HepG2 (cell line): ENCODE results near the gene GPR162. TPM values are rescaled to one million over a fixed set of nuclear protein-coding genes. Genes with fewer than 3 reads are reported as not detected.

Source experiments
- DNMT1 ChIP-seq: sonication (generic); formaldehyde crosslinking; IDR thresholded peaks from 2 replicates; pipeline ENCODE4 v1.5.1; 2020; ENCODE audit warnings: mild to moderate bottlenecking, missing genetic modification reagents
- ETS1 ChIP-seq: sonication (generic); formaldehyde crosslinking; IDR thresholded peaks from 2 replicates; pipeline ENCODE4 v1.4.0; 2020; ENCODE audit warnings: missing genetic modification reagents
- FOXC1 ChIP-seq: sonication (generic); formaldehyde crosslinking; IDR thresholded peaks from 2 replicates; pipeline ENCODE4 v1.8.0; 2022; ENCODE audit warnings: mild to moderate bottlenecking, missing genetic modification reagents, borderline replicate concordance
- GFI1 ChIP-seq: sonication (generic); formaldehyde crosslinking; IDR thresholded peaks from 2 replicates; pipeline ENCODE4 v1.5.0; 2020; ENCODE audit warnings: missing genetic modification reagents, mild to moderate bottlenecking, borderline replicate concordance
- KAT7 ChIP-seq: IDR thresholded peaks from 2 replicates; pipeline ENCODE4 v1.6.1; 2018; ENCODE audit warnings: borderline replicate concordance, missing compliant biosample characterization
- KLF9 ChIP-seq: IDR thresholded peaks from 2 replicates; pipeline ENCODE4 v1.6.1; 2016; ENCODE audit warnings: low read depth
- MBNL3 ChIP-seq: fragments of 250-450 bp; sonication (Bioruptor Pico); conservative IDR thresholded peaks from 2 replicates; pipeline ENCODE4 v1.8.0; 2022; ENCODE audit warnings: mild to moderate bottlenecking, inconsistent platforms
- MTF1 ChIP-seq: sonication (generic); formaldehyde crosslinking; IDR thresholded peaks from 2 replicates; pipeline ENCODE4 v1.5.0; 2020; ENCODE audit warnings: missing genetic modification reagents
- MYC ChIP-seq: sonication (generic); formaldehyde crosslinking; IDR thresholded peaks from 2 replicates; pipeline ENCODE4 v1.9.0; 2021; ENCODE audit warnings: missing genetic modification reagents, borderline replicate concordance
- NCOA2 ChIP-seq: sonication (generic); formaldehyde crosslinking; IDR thresholded peaks from 2 replicates; pipeline ENCODE4 v1.8.0; 2022; ENCODE audit warnings: inconsistent platforms
- NR3C1 ChIP-seq: sonication (generic); formaldehyde crosslinking; IDR thresholded peaks from 2 replicates; pipeline ENCODE4 v1.4.0; 2020; ENCODE audit warnings: missing genetic modification reagents
- SIN3A ChIP-seq: IDR thresholded peaks from 2 replicates; pipeline ENCODE4 v1.6.1; 2011; ENCODE audit warnings: low read depth, mild to moderate bottlenecking, control low read depth, low read length, borderline replicate concordance
- SMAD9 ChIP-seq: sonication (generic); formaldehyde crosslinking; IDR thresholded peaks from 2 replicates; pipeline ENCODE4 v1.5.1; 2020; ENCODE audit warnings: mild to moderate bottlenecking, missing genetic modification reagents
- SMARCE1 ChIP-seq: fragments of 450-650 bp; IDR thresholded peaks from 2 replicates; pipeline ENCODE4 v1.6.1; 2017; ENCODE audit warnings: borderline replicate concordance
- SNAI1 ChIP-seq: sonication (generic); formaldehyde crosslinking; IDR thresholded peaks from 2 replicates; pipeline ENCODE4 v1.5.0; 2020; ENCODE audit warnings: mild to moderate bottlenecking, missing genetic modification reagents, borderline replicate concordance
- SRSF9 ChIP-seq: fragments of 200-400 bp; formaldehyde crosslinking; IDR thresholded peaks from 2 replicates; pipeline ENCODE4 v1.6.1; 2018; ENCODE audit warnings: borderline replicate concordance, mild to moderate bottlenecking, low read depth, low read length; ENCODE audit not compliant: insufficient read depth, poor library complexity, severe bottlenecking
- THYN1 ChIP-seq: sonication (generic); formaldehyde crosslinking; IDR thresholded peaks from 2 replicates; pipeline ENCODE4 v1.8.1; 2023; ENCODE audit warnings: low read depth, mild to moderate bottlenecking, moderate library complexity, missing genetic modification reagents, borderline replicate concordance
- ZBTB1 ChIP-seq: sonication (generic); formaldehyde crosslinking; IDR thresholded peaks from 2 replicates; pipeline ENCODE4 v1.4.0; 2020; ENCODE audit warnings: missing genetic modification reagents, borderline replicate concordance
- ZFP36L2 ChIP-seq: sonication (generic); formaldehyde crosslinking; IDR thresholded peaks from 2 replicates; pipeline ENCODE4 v1.4.0; 2020; ENCODE audit warnings: missing genetic modification reagents
- ZFP82 ChIP-seq: sonication (generic); formaldehyde crosslinking; IDR thresholded peaks from 2 replicates; pipeline ENCODE4 v1.5.1; 2020; ENCODE audit warnings: mild to moderate bottlenecking, missing genetic modification reagents, borderline replicate concordance
- ZIK1 ChIP-seq: sonication (generic); formaldehyde crosslinking; IDR thresholded peaks from 2 replicates; pipeline ENCODE4 v1.5.0; 2020; ENCODE audit warnings: mild to moderate bottlenecking, low read depth, missing genetic modification reagents, borderline replicate concordance
- ZNF12 ChIP-seq: sonication (generic); formaldehyde crosslinking; IDR thresholded peaks from 2 replicates; pipeline ENCODE4 v1.5.0; 2020; ENCODE audit warnings: missing genetic modification reagents
- ZNF274 ChIP-seq: sonication (generic); formaldehyde crosslinking; IDR thresholded peaks from 2 replicates; pipeline ENCODE4 v1.5.1; 2020; ENCODE audit warnings: mild to moderate bottlenecking, missing genetic modification reagents
- ZNF34 ChIP-seq: sonication (generic); formaldehyde crosslinking; IDR thresholded peaks from 2 replicates; pipeline ENCODE4 v1.4.0; 2020; ENCODE audit warnings: mild to moderate bottlenecking, missing genetic modification reagents, borderline replicate concordance
- ZNF430 ChIP-seq: sonication (generic); formaldehyde crosslinking; IDR thresholded peaks from 2 replicates; pipeline ENCODE4 v1.9.0; 2021; ENCODE audit warnings: mild to moderate bottlenecking, missing genetic modification reagents
- ZNF562 ChIP-seq: sonication (generic); formaldehyde crosslinking; IDR thresholded peaks from 2 replicates; pipeline ENCODE4 v1.8.0; 2022; ENCODE audit warnings: missing genetic modification reagents, borderline replicate concordance
- ZNF678 ChIP-seq: sonication (generic); formaldehyde crosslinking; IDR thresholded peaks from 2 replicates; pipeline ENCODE4 v1.4.0; 2020; ENCODE audit warnings: mild to moderate bottlenecking, missing genetic modification reagents
- ZNF781 ChIP-seq: sonication (generic); formaldehyde crosslinking; IDR thresholded peaks from 2 replicates; pipeline ENCODE4 v1.5.1; 2020; ENCODE audit warnings: borderline replicate concordance, mild to moderate bottlenecking, missing genetic modification reagents; ENCODE audit errors: not compliant biosample characterization
- ZNF891 ChIP-seq: sonication (generic); formaldehyde crosslinking; IDR thresholded peaks from 2 replicates; pipeline ENCODE4 v1.5.0; 2020; ENCODE audit warnings: mild to moderate bottlenecking, missing genetic modification reagents
- polyA plus RNA-seq, 8 experiments: library from polyadenylated mRNA; depleted of rRNA in 3 of 8; stranded (reverse) in 7 of 8; unstranded in 1 of 8; fragments of >200 nt; fragmentation: Illumina TruSeq in 4 of 8; extraction: Trizol in 4 of 8; gene quantifications; 2 replicates each; pipeline versions ENCODE4 v1.2.1 to v1.2.3, GENCODE V29; 2011 to 2016; ENCODE audit warnings: low read depth in 4 of 8, missing spikeins in 1 of 8, mixed read lengths in 1 of 8; ENCODE audit not compliant: insufficient read depth in 1 of 8
- total RNA-seq, 5 experiments: library from RNA; depleted of rRNA; stranded (reverse); fragments of >200 nt; fragmentation: Illumina TruSeq; extraction: Trizol; gene quantifications; 2 replicates each; pipeline ENCODE4 v1.2.3, GENCODE V29; 2016; ENCODE audit warnings: low read depth in 1 of 5
- TF ChIP-seq, protein P1 (sequence below): sonication (generic); formaldehyde crosslinking; IDR thresholded peaks from 2 replicates; pipeline ENCODE4 v1.5.0; 2020; ENCODE audit warnings: missing genetic modification reagents

Gene GPR162
- total and polyA plus RNA-seq, 2 of the 13 experiments (the other 11 are each of a cell fraction or from before 2014, with no cell fraction given) = 0.08 TPM; not detected in 1

DNA sequence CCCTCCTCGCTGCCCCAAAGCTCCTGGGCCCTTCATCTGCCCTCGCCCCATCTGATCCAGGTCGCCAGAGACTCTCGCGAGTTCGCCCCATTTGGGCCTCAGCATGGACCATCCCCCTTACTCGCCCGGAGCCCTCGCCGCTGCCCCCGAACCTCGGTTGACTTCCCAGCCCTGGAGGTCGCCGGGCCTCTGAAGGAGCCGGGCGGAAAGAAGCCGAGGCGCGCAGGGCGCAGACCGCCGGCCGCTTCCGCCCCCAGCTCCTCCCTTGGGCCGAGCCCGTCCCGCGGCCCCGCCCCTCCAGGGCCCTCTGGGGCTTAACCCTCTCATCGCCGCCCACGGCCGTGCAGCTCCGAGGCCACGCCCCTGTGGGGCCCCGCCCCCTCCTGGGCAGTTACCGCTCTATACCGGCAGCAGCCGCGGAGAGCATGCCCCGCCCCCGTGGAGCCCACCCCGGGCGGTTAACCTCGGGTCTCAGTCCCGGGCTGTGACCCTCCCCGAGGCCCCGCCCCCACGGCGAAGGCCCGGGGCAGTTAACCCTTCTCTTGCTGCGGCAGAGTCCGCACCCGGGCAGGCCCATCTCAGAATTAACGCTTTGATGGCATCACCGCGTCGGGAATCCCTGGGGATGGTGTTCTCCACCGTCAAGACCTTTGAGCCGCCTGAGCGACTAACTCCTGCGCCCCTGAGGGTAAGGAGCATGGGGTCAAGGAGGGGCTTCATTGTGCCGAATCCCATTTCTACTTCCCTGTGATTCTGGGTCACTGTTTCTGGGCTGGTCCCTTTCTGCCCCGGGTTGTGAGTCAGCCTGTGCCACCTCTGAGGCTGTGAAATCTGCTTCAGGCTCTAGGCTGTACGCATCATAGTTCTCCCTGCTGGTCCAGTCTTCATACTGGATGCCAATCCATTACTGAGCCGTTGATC, 51.7 kb downstream of the GPR162 start, which contains the start of gene SPSB2 (continued):
- TF ChIP-seq ZBTB1 (CRISPR knock-in tag) (no peak), SNAI1 (peak; percentile 9), FOXC1 (peak; percentile 85), MTF1 (CRISPR knock-in tag) (no peak), NR3C1 (no peak), ZNF891 (CRISPR knock-in tag) (no peak; the same call in 1 of the 2 replicates), NCOA2 (CRISPR knock-in tag) (no peak; the same call in none of the 2 replicates), MYC (peak; percentile 26; the same call in 1 of the 2 replicates), KLF9 (0 out of 2 replicates have a peak, but pooled peaks have one; percentile 54), ZNF562 (CRISPR knock-in tag) (no peak), THYN1 (CRISPR knock-in tag) (no peak), ZFP36L2 (CRISPR knock-in tag) (no peak), SIN3A (no peak), ZIK1 (CRISPR knock-in tag) (peak; percentile 69; the same call in 1 of the 2 replicates), ZFP82 (CRISPR knock-in tag) (no peak), MBNL3 (CRISPR knock-in tag) (no peak), GFI1 (CRISPR knock-in tag) (no peak), ZNF274 (CRISPR knock-in tag) (no peak), ZNF781 (CRISPR knock-in tag) (peak; percentile 58), ZNF12 (no peak), ZNF430 (CRISPR knock-in tag) (peak; percentile 72; the same call in 1 of the 2 replicates), ETS1 (no peak), ZNF34 (CRISPR knock-in tag) (no peak), ZNF678 (no peak), SMARCE1 (no peak), DNMT1 (CRISPR knock-in tag) (no peak), SRSF9 (no peak), SMAD9 (CRISPR knock-in tag) (no peak), KAT7 (no peak)
- TF ChIP-seq, protein P1, sequence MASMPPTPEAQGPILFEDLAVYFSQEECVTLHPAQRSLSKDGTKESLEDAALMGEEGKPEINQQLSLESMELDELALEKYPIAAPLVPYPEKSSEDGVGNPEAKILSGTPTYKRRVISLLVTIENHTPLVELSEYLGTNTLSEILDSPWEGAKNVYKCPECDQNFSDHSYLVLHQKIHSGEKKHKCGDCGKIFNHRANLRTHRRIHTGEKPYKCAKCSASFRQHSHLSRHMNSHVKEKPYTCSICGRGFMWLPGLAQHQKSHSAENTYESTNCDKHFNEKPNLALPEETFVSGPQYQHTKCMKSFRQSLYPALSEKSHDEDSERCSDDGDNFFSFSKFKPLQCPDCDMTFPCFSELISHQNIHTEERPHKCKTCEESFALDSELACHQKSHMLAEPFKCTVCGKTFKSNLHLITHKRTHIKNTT (CRISPR knock-in tag) = no peak
